Measurements from ENCODE around the gene EXD1. TPM values are rescaled to one million over a fixed set of nuclear protein-coding genes. Genes with fewer than 3 reads are reported as not detected.
"Not testable (repeated sequence)": the region's sequence is repeated elsewhere in the genome, so short reads cannot be mapped to it uniquely, and the experiment has no call there.

Gene EXD1
- total RNA-seq, 1 donor = not detected

DNA sequence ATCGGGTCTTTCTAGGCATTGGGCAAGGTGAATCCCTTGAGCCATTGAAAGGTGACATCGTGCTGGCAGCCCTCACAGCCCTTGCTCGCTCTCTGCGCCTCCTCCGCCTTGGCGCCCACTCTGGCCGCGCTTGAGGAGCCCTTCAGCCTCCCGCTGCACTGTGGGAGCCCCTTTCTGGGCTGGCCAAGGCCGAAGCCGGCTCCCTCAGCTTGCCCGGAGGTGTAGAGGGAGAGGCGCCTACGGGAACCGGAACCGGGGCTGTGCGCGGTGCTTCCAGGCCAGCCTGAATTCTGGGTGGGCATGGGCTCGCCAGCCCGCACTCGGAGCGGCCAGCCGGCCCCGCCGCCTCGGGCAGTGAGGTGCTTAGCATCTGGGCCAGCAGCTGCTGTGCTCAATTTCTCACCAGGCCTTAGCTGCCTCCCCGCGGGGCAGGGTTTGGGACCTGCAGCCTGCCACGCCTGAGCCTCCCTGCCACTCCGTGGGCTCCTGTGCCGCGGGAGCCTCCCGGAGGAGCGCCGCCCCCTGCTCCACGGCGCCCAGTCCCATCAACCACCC lies 79.0 kb downstream of the EXD1 start:
- DNase-seq (ENCODE audit: low read depth) = no peak
- no peak overlapping the region for H3K4me3 ChIP-seq (ENCODE audit: low read depth, low read length)
- TF ChIP-seq, protein P1, sequence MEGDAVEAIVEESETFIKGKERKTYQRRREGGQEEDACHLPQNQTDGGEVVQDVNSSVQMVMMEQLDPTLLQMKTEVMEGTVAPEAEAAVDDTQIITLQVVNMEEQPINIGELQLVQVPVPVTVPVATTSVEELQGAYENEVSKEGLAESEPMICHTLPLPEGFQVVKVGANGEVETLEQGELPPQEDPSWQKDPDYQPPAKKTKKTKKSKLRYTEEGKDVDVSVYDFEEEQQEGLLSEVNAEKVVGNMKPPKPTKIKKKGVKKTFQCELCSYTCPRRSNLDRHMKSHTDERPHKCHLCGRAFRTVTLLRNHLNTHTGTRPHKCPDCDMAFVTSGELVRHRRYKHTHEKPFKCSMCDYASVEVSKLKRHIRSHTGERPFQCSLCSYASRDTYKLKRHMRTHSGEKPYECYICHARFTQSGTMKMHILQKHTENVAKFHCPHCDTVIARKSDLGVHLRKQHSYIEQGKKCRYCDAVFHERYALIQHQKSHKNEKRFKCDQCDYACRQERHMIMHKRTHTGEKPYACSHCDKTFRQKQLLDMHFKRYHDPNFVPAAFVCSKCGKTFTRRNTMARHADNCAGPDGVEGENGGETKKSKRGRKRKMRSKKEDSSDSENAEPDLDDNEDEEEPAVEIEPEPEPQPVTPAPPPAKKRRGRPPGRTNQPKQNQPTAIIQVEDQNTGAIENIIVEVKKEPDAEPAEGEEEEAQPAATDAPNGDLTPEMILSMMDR (IDR thresholded peaks at IDR 0.05; ENCODE audit: insufficient read depth, low read length) = no peak

DNA sequence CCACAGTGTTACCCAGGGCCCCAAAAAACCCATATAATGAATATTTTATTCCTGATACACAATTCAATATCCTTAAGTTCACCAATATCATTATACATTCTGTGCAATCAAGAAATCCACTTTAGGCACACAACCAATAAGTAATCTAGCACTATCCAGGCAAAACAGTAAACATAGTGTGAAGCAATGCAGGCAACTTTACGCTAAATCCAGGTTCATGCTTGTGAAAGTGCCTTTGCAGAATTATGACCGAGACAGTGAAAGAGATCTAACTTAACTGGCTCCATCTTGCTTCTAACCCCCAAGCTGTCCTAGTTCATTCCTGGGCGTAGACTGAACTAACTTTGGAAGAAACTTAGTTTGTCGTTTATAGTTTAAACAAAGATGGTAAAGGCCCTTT lies 80.3 kb downstream of the EXD1 start:
- DNase-seq (ENCODE audit: low read depth) = peak; percentile 3
- TF ChIP-seq, protein P1 (IDR thresholded peaks at IDR 0.05; ENCODE audit: insufficient read depth, low read length) = no peak
- no peak overlapping the region for H3K4me3 ChIP-seq (ENCODE audit: low read depth, low read length)

DNA sequence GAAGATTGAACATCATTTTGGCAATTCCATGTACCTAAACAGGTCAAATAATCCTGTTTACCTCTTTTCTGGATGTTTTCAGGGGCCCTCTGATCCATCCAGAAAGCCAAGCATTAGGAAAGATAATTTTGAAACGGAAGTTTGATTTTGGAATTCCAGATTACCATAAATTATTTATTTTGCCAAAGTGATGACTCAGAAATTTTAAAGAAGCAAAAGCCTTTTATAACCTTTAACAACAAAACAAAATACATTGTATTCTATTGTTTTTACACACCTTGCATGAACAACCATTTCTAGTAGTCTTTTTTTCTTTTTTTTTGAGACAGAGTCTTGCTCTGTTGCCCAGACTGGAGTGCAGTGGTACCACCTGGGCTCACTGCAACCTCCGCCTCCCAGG lies 82.5 kb downstream of the EXD1 start:
- TF ChIP-seq, protein P1 (IDR thresholded peaks at IDR 0.05; ENCODE audit: insufficient read depth, low read length) = no peak

DNA sequence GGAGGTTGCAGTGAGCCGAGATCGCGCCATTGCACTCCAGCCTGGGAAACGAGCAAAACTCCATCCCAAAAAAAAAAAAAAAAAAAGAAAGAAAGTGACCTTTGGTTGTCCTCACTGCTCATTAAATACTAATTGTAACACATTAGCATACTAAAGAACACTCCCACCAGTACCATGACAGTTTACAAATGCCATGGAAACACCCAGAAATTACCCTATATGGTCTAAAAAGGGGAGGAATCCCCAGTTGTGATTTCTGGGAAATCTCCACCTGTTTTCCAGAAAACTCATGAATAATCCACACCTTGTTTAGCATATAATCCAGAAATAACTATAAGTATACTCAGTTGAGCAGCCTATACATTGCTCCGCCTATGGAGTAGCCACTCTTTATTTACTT lies 90.9 kb downstream of the EXD1 start:
- H3K4me3 ChIP-seq (ENCODE audit: low read depth, low read length) = no peak overlapping the region
- TF ChIP-seq, protein P1 (IDR thresholded peaks at IDR 0.05; ENCODE audit: insufficient read depth, low read length) = no peak
- DNase-seq (ENCODE audit: low read depth) = no peak

More for the DNA sequence above, 82.5 kb downstream of the EXD1 start:
- DNase-seq (ENCODE audit: low read depth) = no peak
- no peak overlapping the region for H3K4me3 ChIP-seq (ENCODE audit: low read depth, low read length)

DNA sequence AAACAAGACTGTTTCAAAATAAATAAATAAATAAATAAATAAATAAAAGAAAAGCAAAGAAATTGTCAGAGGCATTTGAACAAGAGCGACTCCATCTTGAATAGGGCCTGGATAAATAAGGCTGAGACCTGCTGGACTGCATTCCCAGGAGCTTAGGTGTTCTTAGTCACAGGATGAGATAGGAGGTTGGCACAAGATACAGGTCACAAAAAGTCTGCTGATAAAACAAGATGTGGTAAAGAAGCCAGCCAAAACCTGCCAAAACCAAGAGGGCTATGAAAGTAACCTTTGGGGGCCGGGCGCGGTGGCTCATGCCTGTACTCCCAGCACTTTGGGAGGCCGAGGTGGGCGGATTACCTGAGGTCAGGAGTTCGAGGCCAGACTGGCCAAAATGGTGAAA lies 91.4 kb downstream of the EXD1 start:
- not testable (repeated sequence) for H3K4me3 ChIP-seq (ENCODE audit: low read depth, low read length); DNase-seq (ENCODE audit: low read depth)

DNA sequence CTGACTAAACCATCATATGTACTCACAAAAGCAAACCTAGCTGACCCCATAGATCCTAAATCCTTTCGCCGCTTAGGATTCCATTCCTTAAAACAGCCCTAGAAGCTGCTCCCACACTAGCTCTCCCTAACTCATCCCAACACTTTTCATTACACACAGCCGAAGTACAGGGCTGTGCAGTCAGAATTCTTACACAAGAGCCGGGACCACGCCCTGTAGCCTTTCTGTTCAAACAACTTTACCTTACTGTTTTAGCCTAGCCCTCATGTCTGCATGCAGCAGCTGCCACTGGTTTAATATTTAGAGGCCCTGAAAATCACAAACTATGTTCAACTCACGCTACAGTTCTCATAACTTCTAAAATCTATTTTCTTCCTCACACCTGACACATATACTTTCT lies 95.0 kb downstream of the EXD1 start:
- not testable (repeated sequence) for DNase-seq (ENCODE audit: low read depth); H3K4me3 ChIP-seq (ENCODE audit: low read depth, low read length)

DNA sequence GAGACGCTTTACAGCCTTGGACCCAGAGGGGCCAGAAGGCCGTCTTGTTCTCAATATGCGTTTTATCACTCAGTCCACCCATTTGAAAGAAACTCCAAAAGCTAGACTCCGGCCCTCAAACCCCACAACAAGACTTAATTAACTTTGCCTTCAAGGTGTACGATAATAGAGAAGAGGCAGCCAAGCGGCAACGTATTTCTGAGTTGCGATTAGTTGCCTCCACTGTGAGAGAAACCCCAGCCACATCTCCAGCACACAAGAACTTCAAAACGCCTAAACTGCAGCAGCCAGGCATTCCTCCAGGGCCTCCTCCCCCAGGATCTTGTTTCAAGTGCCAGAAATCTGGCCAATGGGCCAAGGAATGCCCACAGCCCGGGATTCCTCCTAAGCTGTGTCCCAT lies 97.1 kb downstream of the EXD1 start:
- TF ChIP-seq, protein P1 (IDR thresholded peaks at IDR 0.05; ENCODE audit: insufficient read depth, low read length) = no peak
- no peak overlapping the region for H3K4me3 ChIP-seq (ENCODE audit: low read depth, low read length)
- DNase-seq (ENCODE audit: low read depth) = no peak

Other genes with a start within 250 kb of the EXD1 start
- gene INO80, start 114.5 kb downstream of the EXD1 start, total RNA-seq (ENCODE audit: low replicate concordance) = 20.0 and 24.9 TPM in 2 replicates
- 120 and 131 TPM in 2 replicates for gene CHP1, start 511 bp upstream of the EXD1 start, total RNA-seq (ENCODE audit: low replicate concordance)
- gene OIP5, start 101.8 kb upstream of the EXD1 start, total RNA-seq (ENCODE audit: low replicate concordance) = 0.25 and 9.0 TPM in 2 replicates
- 21.3 and 85.8 TPM in 2 replicates for gene NUSAP1, start 102.1 kb upstream of the EXD1 start, total RNA-seq (ENCODE audit: low replicate concordance)
- 22.1 and 23.9 TPM in 2 replicates for gene NDUFAF1, start 171.7 kb upstream of the EXD1 start, total RNA-seq (ENCODE audit: low replicate concordance)
- gene RTF1, start 186.3 kb upstream of the EXD1 start, total RNA-seq (ENCODE audit: low replicate concordance) = 29.5 and 29.6 TPM in 2 replicates

Data from fibroblast of the aortic adventitia (primary cell).